Breast epithelium (tissue), 3 donors: ENCODE measurements around the gene CROCC2.

Experiments used
- CTCF ChIP-seq, 3 donors: fragments of 450-650 bp; IDR thresholded peaks; one replicate each; pipeline ENCODE4 v1.5.1; 2016 to 2017; ENCODE audit warnings: antibody characterized with exemption in 3 of 3, mild to moderate bottlenecking in 3 of 3, moderate library complexity in 3 of 3
- POLR2A ChIP-seq: fragments of 450-650 bp; IDR thresholded peaks from one replicate; pipeline ENCODE4 v1.6.1; 2016; ENCODE audit warnings: antibody characterized with exemption, mild to moderate bottlenecking, moderate library complexity

GRCh38 chr2:241029599-241030332, 123.6 kb downstream of the CROCC2 start:
- TF ChIP-seq POLR2A, result no peak
- TF ChIP-seq CTCF (IDR thresholded peaks at IDR 0.05), result no peak
